Measurements from ENCODE around the gene TBC1D8. TPM values are rescaled to one million over a fixed set of nuclear protein-coding genes. Genes with fewer than 3 reads are reported as not detected.

The TBC1D8 gene
- total RNA-seq, 1 donor from 2014 or later = 52.3 TPM

DNA sequence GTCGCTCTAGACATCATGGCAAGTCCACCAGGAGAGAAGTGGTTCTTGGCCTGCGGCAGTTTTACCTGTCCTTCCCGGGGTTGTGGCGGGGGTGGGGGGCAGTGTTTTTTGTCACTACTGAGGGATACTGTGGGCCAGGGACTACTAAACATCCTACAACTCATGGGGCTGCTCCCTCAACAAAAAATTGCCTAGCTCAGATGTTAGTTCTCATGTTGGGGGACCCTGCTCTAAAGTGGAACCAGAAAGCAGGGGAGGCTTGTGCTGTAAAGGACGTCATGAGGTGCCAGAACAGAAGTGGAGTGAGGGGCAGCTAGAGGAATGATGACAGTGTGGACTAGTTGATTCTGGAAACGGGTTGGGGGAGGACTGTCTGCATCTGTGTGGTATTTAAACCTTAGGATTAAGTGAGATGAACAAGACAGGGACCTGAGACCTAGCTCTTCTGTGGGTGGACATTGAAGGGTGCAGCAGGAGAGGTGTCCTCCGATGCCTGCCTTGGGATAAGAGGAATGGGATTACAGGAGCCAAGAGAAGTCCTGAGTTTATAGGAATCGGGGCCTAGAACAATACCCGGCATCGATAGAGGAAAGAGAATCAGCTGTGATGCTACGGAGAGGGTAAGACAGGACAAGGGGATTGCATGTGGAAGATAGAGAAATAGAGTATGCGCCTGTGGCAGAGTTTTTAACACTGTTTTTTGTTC is 146.4 kb downstream of the TBC1D8 start:
- no peak for DNase-seq (ENCODE audit: extremely low read depth, low read depth, low spot score)

DNA sequence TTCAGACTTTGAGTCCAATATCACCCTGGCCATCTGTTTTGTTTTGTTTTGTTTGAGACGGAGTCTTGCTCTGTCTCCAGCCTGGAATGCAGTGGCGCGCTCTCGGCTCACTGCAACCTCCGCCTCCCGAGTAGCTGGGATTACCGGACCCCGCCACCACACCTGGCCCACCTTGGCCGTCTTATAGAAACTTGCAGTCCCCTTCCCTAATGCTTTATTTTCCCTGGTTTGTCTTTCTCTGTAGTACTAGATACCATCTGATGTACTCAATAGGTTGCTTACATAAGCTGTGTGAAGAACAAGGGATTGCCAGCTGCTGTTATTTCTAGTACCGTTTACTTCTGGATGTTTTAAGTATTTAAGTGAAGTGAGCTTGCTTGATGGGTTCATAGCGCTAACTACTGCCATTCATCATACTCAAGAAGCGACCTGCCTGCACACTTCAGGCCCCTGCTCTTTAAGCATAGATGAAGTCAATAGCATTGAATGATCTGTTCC is 147.9 kb downstream of the TBC1D8 start:
- no peak for DNase-seq (ENCODE audit: extremely low read depth, low read depth, low spot score)

DNA sequence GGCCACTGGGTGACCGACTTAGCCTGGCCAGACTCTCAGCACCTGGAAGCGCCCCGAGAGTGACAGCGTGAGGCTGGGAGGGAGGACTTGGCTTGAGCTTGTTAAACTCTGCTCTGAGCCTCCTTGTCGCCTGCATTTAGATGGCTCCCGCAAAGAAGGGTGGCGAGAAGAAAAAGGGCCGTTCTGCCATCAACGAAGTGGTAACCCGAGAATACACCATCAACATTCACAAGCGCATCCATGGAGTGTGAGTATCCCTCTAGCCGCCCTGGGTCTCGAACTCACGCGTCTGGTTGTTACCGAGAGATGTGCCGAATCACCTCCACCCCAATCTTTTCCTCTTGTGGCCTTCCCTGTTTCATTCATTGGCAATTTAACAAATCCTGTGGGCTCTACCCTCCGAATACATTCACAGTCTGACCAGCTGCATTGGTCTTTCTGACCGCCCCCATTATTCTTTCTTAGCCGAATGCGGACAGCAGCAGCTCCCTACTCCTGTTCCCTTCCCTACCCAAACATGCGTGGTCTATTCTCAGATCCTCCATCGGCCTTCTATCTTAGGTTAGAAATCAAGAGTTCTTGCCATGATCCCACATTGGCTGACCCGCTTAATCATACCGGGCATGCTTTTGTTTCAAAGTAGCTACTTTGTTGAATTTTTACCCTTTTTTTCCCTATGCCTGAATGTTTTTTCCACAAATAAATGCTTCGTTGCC is 148.5 kb downstream of the TBC1D8 start:
- DNase-seq (ENCODE audit: extremely low read depth, low read depth, low spot score) = no peak

DNA sequence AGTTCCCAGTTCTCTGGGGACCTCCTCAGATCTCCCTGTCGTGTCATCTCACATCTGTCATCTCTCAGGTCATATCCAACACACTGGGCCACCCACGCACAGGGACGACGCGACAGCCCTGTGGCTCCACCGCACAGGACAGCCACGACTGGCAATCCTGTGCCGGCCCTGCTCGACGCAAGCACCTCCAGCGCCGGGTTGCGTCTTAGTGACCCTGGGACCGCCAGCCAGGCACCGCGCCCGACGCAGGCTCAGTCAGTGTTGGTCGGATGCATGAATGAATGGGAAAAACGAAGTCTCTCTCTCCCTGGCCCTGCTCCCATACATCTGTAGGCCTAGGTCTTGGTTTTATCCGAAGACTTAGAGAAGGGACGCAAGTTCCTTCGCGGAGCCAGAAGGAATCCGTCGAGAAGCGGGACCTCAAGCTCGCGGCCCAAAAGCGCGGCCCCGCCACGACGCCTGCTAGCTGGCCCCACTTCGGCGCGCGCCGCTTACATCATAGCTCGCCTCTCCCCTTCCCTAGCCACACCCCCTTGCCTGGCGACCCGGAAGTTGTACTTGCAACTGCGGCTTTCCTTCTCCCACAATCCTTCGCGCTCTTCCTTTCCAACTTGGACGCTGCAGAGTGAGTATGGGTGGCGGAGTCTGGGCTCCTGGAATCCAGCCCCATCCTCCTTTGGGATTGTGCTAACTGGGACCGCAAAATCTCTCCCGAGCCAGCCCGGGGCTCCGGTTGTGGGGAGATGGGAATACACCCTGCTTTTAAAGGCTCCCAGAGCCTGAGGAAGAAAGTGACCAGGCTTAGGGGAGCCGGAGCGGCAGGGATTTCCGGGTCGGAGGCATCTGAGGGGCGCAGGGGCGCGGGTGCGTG is 149.3 kb downstream of the TBC1D8 start, which contains the start of gene RPL31:
Gene RPL31 (plus strand): TSS at position 599 of the 871 bp plus-strand sequence. CDS start 413 bp downstream, outside the sequence.
- peak; percentile 70 for DNase-seq (ENCODE audit: extremely low read depth, low read depth, low spot score)

DNA sequence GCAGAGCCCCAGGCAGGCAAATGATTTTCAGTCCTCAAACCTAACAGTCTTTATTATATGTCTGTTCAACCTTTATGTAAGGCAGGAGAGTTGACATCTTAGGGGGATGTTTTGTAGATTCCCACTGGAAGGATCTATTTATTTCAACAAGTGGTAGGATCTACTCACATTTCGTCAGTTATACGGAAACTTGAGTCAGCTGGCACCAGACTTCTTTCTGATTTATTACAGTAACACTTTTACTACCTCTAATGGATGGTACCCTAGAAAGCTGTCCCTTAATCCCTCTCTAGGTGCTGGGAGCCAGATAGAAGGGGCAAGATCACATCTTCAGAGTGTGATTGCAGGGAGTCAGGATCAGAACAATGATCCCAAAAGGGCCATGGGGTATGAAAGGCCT is 151.2 kb downstream of the TBC1D8 start:
- DNase-seq (ENCODE audit: extremely low read depth, low read depth, low spot score) = no peak

DNA sequence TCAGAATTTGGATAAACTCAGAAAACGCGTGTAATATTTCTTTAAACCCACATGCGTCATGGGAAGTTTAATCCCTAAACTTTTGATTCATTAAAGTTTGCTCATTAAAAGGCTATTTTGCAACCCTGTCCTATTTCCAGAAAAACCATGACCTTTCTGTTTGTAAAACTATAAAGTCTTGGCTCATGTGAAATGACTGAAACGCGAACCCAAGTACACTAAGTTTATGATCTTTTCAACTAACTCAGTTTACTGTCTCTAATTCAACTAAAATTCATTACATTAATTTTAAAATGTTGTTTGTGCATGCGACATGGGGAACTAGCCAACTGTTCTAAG is 153.0 kb downstream of the TBC1D8 start:
- no peak for DNase-seq (ENCODE audit: extremely low read depth, low read depth, low spot score)

DNA sequence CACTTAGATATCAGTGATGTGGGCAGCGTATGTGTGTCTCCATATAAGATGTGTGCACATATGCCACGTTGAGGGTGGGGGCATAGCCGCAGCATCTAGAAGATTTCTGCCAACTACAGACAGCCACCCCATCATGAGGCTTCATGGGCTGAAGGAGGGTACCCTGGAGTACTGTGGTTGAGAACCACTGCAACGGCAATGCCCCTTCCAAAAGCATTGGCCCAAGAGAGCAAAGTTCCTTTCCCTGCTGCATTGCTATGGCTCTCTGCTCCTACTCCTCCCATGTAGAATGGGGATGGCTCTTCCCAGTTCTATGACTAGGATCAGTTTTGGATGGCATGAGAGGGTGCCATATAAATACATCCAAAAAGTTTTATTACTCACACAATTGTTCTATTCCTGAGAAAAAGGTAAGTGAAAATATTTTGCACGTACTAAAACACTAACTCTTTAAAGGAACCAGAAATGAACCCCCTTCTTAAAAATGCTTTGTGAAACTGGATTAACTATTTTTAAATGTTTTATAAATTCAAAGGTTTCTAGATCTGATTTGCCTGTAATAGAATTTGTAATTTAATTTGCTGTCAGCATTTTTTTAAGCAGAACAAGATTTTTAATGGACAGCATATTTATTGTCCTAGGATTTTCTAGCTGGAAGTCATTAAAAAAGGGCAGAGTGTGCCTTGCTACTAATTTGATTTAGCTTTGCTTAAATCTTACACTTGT is 153.5 kb downstream of the TBC1D8 start:
- DNase-seq (ENCODE audit: extremely low read depth, low read depth, low spot score) = no peak

DNA sequence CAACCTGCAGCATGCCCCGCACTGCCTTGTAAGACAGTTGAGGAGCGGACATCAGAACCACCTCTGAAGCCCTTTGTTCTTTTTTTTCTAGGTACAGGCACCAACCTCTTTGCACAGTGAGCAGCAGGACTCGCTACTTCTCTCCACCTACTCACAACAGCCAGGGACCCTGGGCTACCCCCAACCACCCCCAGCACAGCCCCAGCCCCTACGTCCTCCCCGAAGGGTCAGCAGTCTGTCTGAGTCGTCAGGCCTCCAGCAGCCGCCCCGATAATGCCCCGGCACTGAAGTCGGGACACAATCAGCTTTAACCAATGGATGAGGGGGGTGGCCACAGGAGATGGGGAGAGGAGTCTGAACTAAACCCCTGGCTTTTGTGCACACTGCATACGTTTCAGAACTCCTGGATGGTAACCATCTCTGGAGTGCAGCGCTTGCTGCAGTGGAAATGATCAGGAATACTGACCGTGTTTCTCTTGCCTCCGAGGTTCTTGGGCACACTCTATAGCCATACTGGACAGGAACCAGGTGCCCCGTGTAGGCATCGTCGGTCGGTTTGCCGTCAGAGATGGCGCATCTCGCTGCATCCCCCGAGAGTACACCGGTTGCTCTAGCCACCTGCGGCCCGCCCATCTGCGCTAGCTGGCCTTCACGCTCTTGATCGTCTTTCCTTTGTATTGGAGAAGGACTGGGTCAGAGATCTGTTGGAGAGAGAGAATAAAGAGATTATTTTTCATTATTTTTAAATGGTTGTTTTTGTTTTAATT is 155.7 kb downstream of the TBC1D8 start:
- DNase-seq (ENCODE audit: extremely low read depth, low read depth, low spot score) = no peak

DNA sequence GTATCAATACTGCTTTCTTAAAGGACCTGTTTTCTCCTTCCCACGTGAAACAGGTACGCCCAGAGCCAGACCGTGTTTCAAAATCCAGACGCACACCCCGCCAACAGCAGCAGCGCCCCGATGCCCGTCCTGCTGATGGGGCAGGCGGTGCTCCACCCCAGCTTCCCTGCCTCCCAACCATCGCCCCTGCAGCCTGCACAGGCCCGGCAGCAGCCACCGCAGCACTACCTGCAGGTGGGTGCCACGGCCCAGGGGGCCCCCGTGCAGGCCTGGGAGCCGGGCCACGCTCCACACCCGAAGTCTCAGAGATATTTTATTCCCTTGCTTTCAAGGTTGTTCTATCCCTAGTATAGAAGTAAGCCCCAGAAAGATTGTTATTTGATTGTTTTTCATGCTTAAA is 157.9 kb downstream of the TBC1D8 start:
- no peak for DNase-seq (ENCODE audit: extremely low read depth, low read depth, low spot score)

DNA sequence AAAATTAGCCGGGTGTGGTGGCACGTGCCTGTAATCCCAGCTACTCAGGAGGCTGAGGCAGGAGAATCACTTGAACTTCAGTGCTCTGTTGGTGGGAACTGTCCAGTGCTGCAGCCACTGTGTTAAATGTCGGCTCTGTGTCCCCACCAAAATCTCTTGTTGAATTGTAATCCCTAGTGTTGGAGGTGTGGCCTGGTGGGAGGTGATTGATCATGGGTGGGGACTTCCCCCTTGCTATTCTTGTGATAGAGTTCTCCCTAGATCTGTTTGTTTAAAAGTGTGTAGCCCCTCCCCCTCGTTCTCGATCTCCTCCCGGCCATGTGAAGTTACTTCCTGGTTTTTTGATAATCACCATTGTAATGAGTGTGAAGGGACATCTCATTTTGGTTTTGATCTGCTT is 158.9 kb downstream of the TBC1D8 start:
- DNase-seq (ENCODE audit: extremely low read depth, low read depth, low spot score) = no peak

DNA sequence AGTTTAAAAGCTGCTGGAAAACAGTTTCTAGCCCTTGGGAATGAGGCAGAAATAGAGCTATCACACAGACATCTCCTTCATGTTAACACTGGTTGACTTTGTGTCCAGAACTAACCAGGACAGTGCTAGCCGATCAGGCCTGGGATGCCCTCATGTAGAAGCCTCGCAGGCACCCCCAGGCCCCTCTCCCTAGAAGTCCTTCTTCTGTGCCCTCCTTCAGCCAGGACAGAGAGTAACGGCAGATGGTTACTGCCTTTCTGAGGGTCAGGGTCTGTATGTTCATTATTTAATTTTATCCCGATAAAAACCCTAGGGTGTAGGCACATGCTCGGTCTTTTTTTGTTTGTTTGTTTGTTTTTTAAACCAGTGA is 159.8 kb downstream of the TBC1D8 start:
- no peak for DNase-seq (ENCODE audit: extremely low read depth, low read depth, low spot score)

DNA sequence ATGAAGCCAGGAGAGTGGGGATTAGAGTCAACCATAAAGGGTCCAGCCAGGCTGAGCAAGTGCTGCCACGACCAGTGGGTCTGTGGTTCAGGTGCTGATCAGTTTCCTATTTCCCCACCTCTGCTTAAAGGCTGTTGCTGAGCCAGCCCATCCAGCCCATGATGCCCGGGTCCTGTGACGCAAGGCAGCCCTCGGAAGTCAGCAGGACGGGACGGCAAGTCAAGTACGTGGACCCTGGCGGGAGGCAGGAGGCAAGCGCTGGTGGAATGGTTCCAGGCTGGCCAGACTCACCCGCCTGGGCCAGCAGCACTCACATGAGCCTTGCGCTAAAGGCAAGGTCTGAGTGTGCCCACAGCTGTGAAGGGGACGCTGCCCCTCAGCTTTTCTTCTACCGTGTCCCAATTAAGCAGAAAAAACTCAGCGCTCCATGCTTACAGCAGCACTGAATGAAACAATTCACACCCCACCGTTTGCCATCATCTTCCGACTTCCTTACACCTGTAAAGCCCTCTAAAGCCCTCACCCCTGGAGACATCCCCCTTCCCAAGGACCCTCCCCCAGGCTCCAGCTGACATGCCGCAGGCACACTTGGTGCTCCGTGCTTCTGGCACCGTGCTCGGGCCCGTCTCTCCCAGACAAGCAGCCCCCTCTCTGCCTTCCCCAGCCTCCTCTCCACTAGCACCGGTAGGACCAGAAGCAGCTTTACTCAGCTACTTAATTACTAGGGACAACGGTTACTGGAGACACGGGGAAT is 160.4 kb downstream of the TBC1D8 start:
- DNase-seq (ENCODE audit: extremely low read depth, low read depth, low spot score) = no peak

DNA sequence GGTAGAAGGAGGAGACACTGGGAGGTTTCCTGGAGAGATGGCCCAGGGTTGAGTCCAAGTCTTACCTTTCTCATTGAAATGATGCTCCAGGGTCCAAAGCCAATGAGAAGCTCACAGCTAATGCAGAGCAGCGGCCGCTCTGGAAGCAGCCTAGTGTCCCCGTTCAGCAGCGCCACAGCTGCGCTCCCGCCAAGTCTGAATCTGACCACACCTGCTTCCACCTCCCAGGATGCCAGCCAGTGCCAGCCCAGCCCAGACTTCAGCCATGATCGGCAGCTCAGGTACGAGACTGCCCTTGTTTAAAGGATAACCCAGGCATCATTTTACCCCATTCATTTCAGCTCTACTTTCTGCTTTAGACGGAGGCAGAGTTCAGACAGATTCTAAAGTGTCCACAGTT is 161.0 kb downstream of the TBC1D8 start:
- no peak for DNase-seq (ENCODE audit: extremely low read depth, low read depth, low spot score)

DNA sequence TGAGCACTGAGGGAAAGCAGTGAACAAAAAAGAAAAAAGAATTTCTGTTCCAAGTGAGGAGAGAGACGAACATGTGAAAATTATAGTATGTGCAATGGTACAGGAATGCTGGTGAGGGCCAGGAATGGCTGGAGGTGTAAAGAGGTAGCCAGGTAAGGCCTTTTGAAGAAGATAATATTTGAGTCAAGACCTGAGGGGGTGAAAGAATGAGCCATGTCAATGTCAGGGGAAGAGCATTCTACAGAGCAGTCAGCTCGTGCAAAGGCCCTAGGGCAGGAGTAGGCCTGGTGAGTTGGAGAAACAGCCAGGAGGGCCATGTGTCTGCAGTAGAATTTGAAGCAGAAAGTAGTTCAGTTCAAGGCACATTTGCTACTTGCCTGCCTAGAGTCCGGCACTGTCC is 161.5 kb downstream of the TBC1D8 start:
- DNase-seq (ENCODE audit: extremely low read depth, low read depth, low spot score) = no peak

DNA sequence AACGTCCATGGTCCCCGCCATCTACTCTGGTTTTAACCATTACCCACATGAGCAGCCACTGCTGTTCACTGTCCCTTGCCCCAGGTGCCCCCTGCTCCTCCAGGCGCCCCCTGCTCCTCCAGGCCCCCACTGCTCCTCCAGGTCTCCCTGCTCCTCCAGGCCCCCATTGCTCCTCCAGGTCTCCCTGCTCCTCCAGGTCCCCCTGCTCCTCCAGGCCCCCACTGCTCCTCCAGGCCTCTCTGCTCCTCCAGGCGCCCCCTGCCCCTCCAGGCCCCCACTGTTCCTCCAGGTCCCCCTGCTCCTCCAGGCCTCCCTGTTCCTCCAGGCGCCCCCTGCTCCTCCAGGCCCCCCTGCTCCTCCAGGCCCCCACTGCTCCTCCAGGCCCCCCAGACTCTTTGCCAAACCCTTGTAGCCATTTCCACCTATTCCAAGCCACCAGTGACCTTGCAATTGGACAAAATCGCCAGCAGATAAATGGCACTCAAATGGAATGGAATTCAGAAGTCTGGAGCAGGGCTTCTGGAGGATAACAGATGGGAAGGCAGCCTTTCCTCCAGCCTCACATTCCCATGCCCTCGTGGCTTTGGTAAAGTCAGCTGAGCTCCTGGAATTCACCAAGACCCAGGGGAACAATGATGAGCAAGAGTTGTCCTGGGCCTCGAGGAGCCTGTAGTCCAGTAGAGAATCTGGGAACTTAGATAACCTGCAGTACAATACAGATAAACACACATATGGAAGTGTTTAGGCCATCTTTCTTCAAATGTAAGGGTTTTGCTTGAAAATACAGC is 162.4 kb downstream of the TBC1D8 start:
- DNase-seq (ENCODE audit: extremely low read depth, low read depth, low spot score) = no peak

DNA sequence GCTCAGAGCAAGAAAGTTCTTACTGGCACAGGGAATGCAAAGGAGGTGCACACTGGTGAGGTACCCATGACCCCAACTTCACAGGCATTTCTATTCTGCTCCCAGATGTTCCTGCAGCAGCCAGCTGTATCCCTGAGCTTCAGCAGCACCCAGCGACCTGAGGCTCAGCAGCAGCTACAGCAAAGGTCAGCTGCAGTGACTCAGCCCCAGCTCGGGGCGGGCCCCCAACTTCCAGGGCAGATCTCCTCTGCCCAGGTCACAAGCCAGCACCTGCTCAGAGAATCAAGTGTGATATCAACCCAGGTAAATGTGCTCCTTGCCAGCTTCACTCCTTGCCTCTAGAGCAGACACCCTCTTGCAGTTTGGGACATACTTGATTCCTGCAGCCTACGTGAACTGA is 163.2 kb downstream of the TBC1D8 start:
- no peak for DNase-seq (ENCODE audit: extremely low read depth, low read depth, low spot score)

DNA sequence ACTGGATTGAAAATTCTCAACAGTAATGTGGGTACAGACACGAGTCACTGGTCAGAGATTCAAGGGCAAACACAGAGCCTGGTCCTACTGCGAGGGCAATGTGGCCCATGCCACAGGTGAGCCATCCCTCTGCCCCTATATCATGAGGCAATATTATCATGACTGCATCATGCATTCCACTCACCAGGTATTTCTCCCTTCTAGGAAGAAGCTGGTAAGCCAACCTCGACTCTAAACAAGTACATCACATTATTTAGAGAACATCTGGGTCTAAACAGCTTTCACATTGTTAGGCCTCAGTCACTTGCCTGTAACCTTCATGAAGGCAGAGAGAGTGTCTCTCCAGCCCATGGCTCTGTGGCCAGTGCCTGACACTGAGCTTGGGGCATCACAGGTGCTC is 163.6 kb downstream of the TBC1D8 start:
- no peak for DNase-seq (ENCODE audit: extremely low read depth, low read depth, low spot score)

DNA sequence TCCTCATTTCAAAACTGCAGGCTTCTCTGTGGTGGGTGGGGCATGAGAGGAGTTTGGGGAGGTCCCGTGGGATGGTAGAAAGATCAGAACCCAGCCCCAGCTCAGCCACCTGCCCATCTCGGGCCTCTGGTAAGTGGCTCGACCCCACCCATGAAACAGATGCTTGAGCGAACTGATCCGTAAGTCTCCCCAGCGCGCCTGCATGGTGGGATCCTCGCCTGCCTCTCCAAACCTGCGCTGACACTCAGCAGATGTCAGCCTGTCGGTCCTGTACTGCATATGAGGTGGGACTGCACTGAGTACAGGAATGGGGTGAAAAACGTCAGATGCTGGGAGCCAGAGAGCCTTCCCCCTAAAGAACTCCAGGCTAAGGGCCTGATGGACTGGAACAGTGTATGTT is 165.0 kb downstream of the TBC1D8 start:
- DNase-seq (ENCODE audit: extremely low read depth, low read depth, low spot score) = no peak

DNA sequence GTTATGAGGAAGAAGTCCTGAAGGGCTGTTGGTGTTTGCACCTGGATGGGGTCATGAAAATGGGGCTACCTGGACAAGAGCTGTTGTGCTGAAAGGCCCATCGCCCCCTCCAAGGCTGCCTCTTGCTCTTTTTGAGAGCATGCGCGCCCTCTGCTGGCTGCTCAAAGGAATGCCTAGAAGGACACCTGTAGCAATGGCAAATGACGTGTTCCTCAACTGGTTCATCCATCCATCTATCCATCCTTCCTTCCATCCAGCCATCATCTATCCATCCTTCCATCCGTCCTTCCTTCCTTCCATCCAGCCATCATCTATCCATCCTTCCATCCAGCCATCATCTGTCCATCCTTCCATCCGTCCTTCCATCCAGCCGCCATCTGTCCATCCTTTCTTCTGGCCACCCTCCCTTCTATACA is 166.3 kb downstream of the TBC1D8 start:
- DNase-seq (ENCODE audit: extremely low read depth, low read depth, low spot score) = no peak

All from glomerular endothelial cell (primary cell).